ENCODE data around the gene WDFY3.

DNA sequence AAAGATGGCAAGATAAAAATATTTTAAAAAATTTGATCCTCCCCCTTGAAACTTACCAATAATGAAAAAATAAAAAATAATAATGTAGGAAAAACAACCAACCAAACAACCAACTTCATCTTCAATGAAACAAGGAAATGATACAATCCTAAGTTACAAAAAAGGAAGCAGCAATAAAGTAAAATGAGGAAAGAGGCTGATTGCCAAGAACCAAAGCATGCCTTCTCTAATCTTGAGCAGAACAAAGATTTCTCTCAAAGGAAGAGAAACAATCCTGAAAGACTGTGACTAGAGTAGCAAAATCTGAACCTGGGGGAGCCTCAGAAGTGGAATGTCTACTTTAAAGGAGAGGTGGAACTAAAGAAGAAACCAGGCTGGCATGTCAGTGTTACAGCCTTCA, 10.9 kb upstream of the WDFY3 start:
- TF ChIP-seq, protein P1, sequence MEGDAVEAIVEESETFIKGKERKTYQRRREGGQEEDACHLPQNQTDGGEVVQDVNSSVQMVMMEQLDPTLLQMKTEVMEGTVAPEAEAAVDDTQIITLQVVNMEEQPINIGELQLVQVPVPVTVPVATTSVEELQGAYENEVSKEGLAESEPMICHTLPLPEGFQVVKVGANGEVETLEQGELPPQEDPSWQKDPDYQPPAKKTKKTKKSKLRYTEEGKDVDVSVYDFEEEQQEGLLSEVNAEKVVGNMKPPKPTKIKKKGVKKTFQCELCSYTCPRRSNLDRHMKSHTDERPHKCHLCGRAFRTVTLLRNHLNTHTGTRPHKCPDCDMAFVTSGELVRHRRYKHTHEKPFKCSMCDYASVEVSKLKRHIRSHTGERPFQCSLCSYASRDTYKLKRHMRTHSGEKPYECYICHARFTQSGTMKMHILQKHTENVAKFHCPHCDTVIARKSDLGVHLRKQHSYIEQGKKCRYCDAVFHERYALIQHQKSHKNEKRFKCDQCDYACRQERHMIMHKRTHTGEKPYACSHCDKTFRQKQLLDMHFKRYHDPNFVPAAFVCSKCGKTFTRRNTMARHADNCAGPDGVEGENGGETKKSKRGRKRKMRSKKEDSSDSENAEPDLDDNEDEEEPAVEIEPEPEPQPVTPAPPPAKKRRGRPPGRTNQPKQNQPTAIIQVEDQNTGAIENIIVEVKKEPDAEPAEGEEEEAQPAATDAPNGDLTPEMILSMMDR (conservative IDR thresholded peaks at IDR 0.05; ENCODE audit: low read length): no peak
- no peak for TF ChIP-seq EZH2phosphoT487 (IDR thresholded peaks at IDR 0.05; ENCODE audit: borderline replicate concordance)
